ENCODE results near the gene INTS7. TPM values are rescaled to one million over a fixed set of nuclear protein-coding genes. Genes with fewer than 3 reads are reported as not detected.

The INTS7 gene
- total RNA-seq, 1 experiment from 2014 or later, result 21.7 TPM

- H3K36me3 ChIP-seq (ENCODE audit: control insufficient read depth in 1 of 2, insufficient read depth in 2 of 2, low read length in 2 of 2), result no peaks in the 10 kb centered on the region
- TF ChIP-seq ZNF274 (IDR thresholded peaks at IDR 0.05; ENCODE audit: low read depth, low read length) (no peak), EGR1 (IDR thresholded peaks at IDR 0.05; ENCODE audit: low read depth) (no peak), ATF3 (IDR thresholded peaks at IDR 0.05) (no peak), SIN3A (IDR thresholded peaks at IDR 0.05; ENCODE audit: low read depth) (no peak), ZBTB33 (IDR thresholded peaks at IDR 0.05; ENCODE audit: extremely low read depth, insufficient replicate concordance, low read length) (no peak), TCF7L2 (IDR thresholded peaks at IDR 0.05; ENCODE audit: borderline replicate concordance, extremely low read depth, insufficient read depth, insufficient read length) (no peak), MAX (IDR thresholded peaks at IDR 0.05) (no peak), SP1 (IDR thresholded peaks at IDR 0.05; ENCODE audit: low read depth) (no peak), CTCF (IDR thresholded peaks at IDR 0.05 in 2 of 3, conservative IDR thresholded peaks at IDR 0.05 in 1 of 3; ENCODE audit: borderline replicate concordance in 1 of 3, insufficient read depth in 1 of 3, low read depth in 2 of 3, low read length in 2 of 3) (no peak), FOSL1 (IDR thresholded peaks at IDR 0.05; ENCODE audit: low read depth) (no peak), JUND (IDR thresholded peaks at IDR 0.05) (no peak)
- H3K9me2 ChIP-seq (ENCODE audit: insufficient read depth), result no peaks in the 10 kb centered on the region
- ATAC-seq, result no peak
- no peaks in the 10 kb centered on the region for H3K4me1 ChIP-seq (ENCODE audit: control insufficient read depth in 1 of 2, insufficient read depth in 2 of 2, low read length in 2 of 2)
- H3K4me2 ChIP-seq (ENCODE audit: low read length), result no peak overlapping the region
- H3K79me2 ChIP-seq (ENCODE audit: insufficient read depth, low read length), result no peaks in the 10 kb centered on the region
- H3K27ac ChIP-seq (ENCODE audit: low read depth, low read length), result no peak overlapping the region
- RAD21 ChIA-PET (ENCODE audit: low non-redundant PET in 1 of 2, low total read pairs in 2 of 2, uncharacterized antibody in 2 of 2, unreplicated experiment in 2 of 2), result no interaction called here
- H3K4me3 ChIP-seq (replicated peaks in 1 of 2; ENCODE audit: low read depth in 1 of 2, low read length in 2 of 2), result no peak overlapping the region
- no peaks in the 10 kb centered on the region for H3K27me3 ChIP-seq (ENCODE audit: insufficient read depth, low read length)
- CTCF ChIA-PET, result no interaction called here
- H3K9me3 ChIP-seq (ENCODE audit: control insufficient read depth in 1 of 2, insufficient read depth in 1 of 2, low read depth in 1 of 2, low read length in 2 of 2), result peaks cover 14% of the 10 kb centered on the region in 2 experiments; a peak in 2 of 4 replicates
- no peak overlapping the region for H2AFZ ChIP-seq (ENCODE audit: low read depth, low read length, poor library complexity, severe bottlenecking)
- BruUV-seq (replicated peaks), result no TSS peak
- H4K20me1 ChIP-seq (ENCODE audit: insufficient read depth), result no peaks in the 10 kb centered on the region
- POLR2A ChIA-PET, result no interaction called here
- H3K9ac ChIP-seq (ENCODE audit: low read length), result no peak overlapping the region
- intact Hi-C loops (cut with micrococcal nuclease), result no loop called here
- no peak for DNase-seq (ENCODE audit: low read depth, low spot score)
Observed at GRCh38 chr1:211902624-211903291, 132.6 kb downstream of the INTS7 start.
